ENCODE data around the gene FAT3. TPM values are rescaled to one million over a fixed set of nuclear protein-coding genes. Genes with fewer than 3 reads are reported as not detected.

Gene FAT3
- total and polyA plus RNA-seq, 2 of the 4 experiments (the other 2 are of a cell fraction) = 0.53 to 2.9 TPM

- no peaks in the 10 kb centered on the region for H3K9me1 ChIP-seq (ENCODE audit: insufficient read depth, low read length)
- ChIA-PET CTCF (no interaction called here), POLR2A (ENCODE audit: unreplicated experiment) (no interaction called here)
- H3K23ac ChIP-seq (ENCODE audit: low read depth, low read length) = no peak overlapping the region
- H2AFZ ChIP-seq (replicated peaks; ENCODE audit: low read length, poor library complexity) = no peak overlapping the region
- DNase-seq (no peak), ATAC-seq (ENCODE audit: low read depth) (no peak)
- H3K27ac ChIP-seq (ENCODE audit: insufficient read depth, low read length) = no peak overlapping the region
- H3K4ac ChIP-seq (ENCODE audit: low read depth, low read length) = no peak overlapping the region
- dilution Hi-C loops (cut with HindIII; ENCODE audit: low sequenced_read_pairs, unreplicated experiment) (no loop called here), in situ Hi-C loops (cut with MboI; ENCODE audit: low sequenced_read_pairs) (no loop called here), intact Hi-C loops (cut with micrococcal nuclease) (no loop called here)
- no TSS peak for BruUV-seq (replicated peaks)
- no peaks in the 10 kb centered on the region for H3K4me1 ChIP-seq (ENCODE audit: control insufficient read depth, insufficient read depth, low read length)
- H3K4me3 ChIP-seq (ENCODE audit: insufficient read depth, low read depth, low read length) = no peak overlapping the region
- H3K9me3 ChIP-seq (ENCODE audit: control insufficient read depth, insufficient read depth, low read length) = no peaks in the 10 kb centered on the region
- no peak overlapping the region for H2BK5ac ChIP-seq (ENCODE audit: low read depth, low read length, poor library complexity, severe bottlenecking)
- no peak overlapping the region for H3K14ac ChIP-seq (replicated peaks; ENCODE audit: low read depth, low read length)
- H3K4me2 ChIP-seq (ENCODE audit: low read depth, low read length) = no peak overlapping the region
- H3K27me3 ChIP-seq (ENCODE audit: control insufficient read depth, insufficient read depth, low read length) = no peaks in the 10 kb centered on the region
- no peak overlapping the region for H3K18ac ChIP-seq (ENCODE audit: low read depth, low read length)
- H3K9ac ChIP-seq (ENCODE audit: low read depth, low read length) = no peak overlapping the region
- no peak overlapping the region for H2BK15ac ChIP-seq (ENCODE audit: low read depth, low read length)
- H2BK20ac ChIP-seq (ENCODE audit: low read depth, low read length) = no peak overlapping the region
- no peaks in the 10 kb centered on the region for H4K20me1 ChIP-seq (ENCODE audit: insufficient read depth, low read length)
- no peak overlapping the region for H4K91ac ChIP-seq (ENCODE audit: insufficient read depth, low read depth, low read length)
- H3K36me3 ChIP-seq (ENCODE audit: control insufficient read depth, insufficient read depth, low read length) = no peaks in the 10 kb centered on the region
- H4K5ac ChIP-seq (ENCODE audit: low read depth, low read length) = no peak overlapping the region
- no peaks in the 10 kb centered on the region for H3K79me1 ChIP-seq (ENCODE audit: low read depth in 1 of 2, low read length in 2 of 2)
- no peak overlapping the region for H4K8ac ChIP-seq (ENCODE audit: low read depth in 2 of 2, low read length in 2 of 2)
- H3K56ac ChIP-seq (ENCODE audit: extremely low read depth, insufficient read depth, low read length) = no peak overlapping the region
- H2BK120ac ChIP-seq (ENCODE audit: low read depth, low read length) = no peak overlapping the region
- H2AK9ac ChIP-seq (replicated peaks; ENCODE audit: low read depth, low read length, poor library complexity) = no peak overlapping the region
- no peak overlapping the region for H2AK5ac ChIP-seq (ENCODE audit: low read depth, low read length)
- TF ChIP-seq MXI1 (IDR thresholded peaks at IDR 0.05; ENCODE audit: borderline replicate concordance, low read depth, low read length) = no peak
- no peak for TF ChIP-seq MAFK (IDR thresholded peaks at IDR 0.05; ENCODE audit: low read depth, low read length)
- TF ChIP-seq NFE2L2 (IDR thresholded peaks at IDR 0.05; ENCODE audit: low read depth, low read length) = no peak
- no peak for TF ChIP-seq CEBPB (IDR thresholded peaks at IDR 0.05; ENCODE audit: low read depth, low read length)
- TF ChIP-seq RAD21 (IDR thresholded peaks at IDR 0.05; ENCODE audit: low read length) = no peak
- no peak for TF ChIP-seq CHD1 (IDR thresholded peaks at IDR 0.05; ENCODE audit: low read depth, low read length)
- no peak for TF ChIP-seq RFX5 (IDR thresholded peaks at IDR 0.05; ENCODE audit: low read depth, low read length)
- TF ChIP-seq MAZ (IDR thresholded peaks at IDR 0.05; ENCODE audit: borderline replicate concordance, low read depth, low read length) = no peak
- no peak for TF ChIP-seq SMC3 (IDR thresholded peaks at IDR 0.05; ENCODE audit: low read depth, low read length)
- no peak for TF ChIP-seq FOS (IDR thresholded peaks at IDR 0.05; ENCODE audit: low read depth, low read length)
- TF ChIP-seq BHLHE40 (IDR thresholded peaks at IDR 0.05; ENCODE audit: low read depth, low read length) = no peak
- TF ChIP-seq, protein P1, sequence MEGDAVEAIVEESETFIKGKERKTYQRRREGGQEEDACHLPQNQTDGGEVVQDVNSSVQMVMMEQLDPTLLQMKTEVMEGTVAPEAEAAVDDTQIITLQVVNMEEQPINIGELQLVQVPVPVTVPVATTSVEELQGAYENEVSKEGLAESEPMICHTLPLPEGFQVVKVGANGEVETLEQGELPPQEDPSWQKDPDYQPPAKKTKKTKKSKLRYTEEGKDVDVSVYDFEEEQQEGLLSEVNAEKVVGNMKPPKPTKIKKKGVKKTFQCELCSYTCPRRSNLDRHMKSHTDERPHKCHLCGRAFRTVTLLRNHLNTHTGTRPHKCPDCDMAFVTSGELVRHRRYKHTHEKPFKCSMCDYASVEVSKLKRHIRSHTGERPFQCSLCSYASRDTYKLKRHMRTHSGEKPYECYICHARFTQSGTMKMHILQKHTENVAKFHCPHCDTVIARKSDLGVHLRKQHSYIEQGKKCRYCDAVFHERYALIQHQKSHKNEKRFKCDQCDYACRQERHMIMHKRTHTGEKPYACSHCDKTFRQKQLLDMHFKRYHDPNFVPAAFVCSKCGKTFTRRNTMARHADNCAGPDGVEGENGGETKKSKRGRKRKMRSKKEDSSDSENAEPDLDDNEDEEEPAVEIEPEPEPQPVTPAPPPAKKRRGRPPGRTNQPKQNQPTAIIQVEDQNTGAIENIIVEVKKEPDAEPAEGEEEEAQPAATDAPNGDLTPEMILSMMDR (conservative IDR thresholded peaks at IDR 0.05; ENCODE audit: low read depth, low read length) = no peak
These were observed 32.5 kb upstream of the FAT3 start for GRCh38 chr11:92192141-92192540.

Measured in IMR-90 (cell line).